T-helper 2 cell (primary cell): ENCODE results near the gene QPCT.
"Not testable (repeated sequence)": the region's sequence is repeated elsewhere in the genome, so short reads cannot be mapped to it uniquely, and the experiment has no call there.

Source experiments
- DNase-seq, 5 experiments: peaks; one replicate each; pipeline versions ENCODE4 v3.0.0 to v3.0.0-alpha.2; 2012 to 2022

Gene QPCT

GRCh38 chr2:37391711-37392110 lies 47.3 kb downstream of the QPCT start:
- DNase-seq, result no peak

GRCh38 chr2:37392428-37392827 lies 48.0 kb downstream of the QPCT start:
- DNase-seq, result no peak

GRCh38 chr2:37394263-37394662 lies 49.8 kb downstream of the QPCT start:
- DNase-seq, result no peak

GRCh38 chr2:37394796-37395555 lies 50.5 kb downstream of the QPCT start:
- no peak for DNase-seq

GRCh38 chr2:37396890-37397565 lies 52.6 kb downstream of the QPCT start:
- DNase-seq, result no peak

GRCh38 chr2:37398990-37399389 lies 54.6 kb downstream of the QPCT start:
- DNase-seq, result no peak

GRCh38 chr2:37400041-37400440 lies 55.6 kb downstream of the QPCT start:
- no peak for DNase-seq

- DNase-seq, result no peak
Measured at GRCh38 chr2:37402636-37403035, 58.2 kb downstream of the QPCT start.

- DNase-seq, result no peak
Measured at GRCh38 chr2:37405781-37406180, 61.4 kb downstream of the QPCT start.

- DNase-seq, result no peak
Measured at GRCh38 chr2:37412231-37412630, 67.8 kb downstream of the QPCT start.

- DNase-seq, result not testable (repeated sequence)
Measured at GRCh38 chr2:37413911-37414469, 69.6 kb downstream of the QPCT start.

- DNase-seq, result peak in 2 of 5 experiments; percentile 25 to 44
Measured at GRCh38 chr2:37414470-37414949, 70.1 kb downstream of the QPCT start.

GRCh38 chr2:37415128-37415820 lies 70.8 kb downstream of the QPCT start:
- DNase-seq, result peak in 1 of 5 experiments; percentile 4

GRCh38 chr2:37417321-37417720 lies 72.9 kb downstream of the QPCT start:
- no peak for DNase-seq

- no peak for DNase-seq
Measured at GRCh38 chr2:37418956-37419355, 74.5 kb downstream of the QPCT start.

GRCh38 chr2:37421686-37422085 lies 77.3 kb downstream of the QPCT start:
- DNase-seq, result no peak

- no peak for DNase-seq
Measured at GRCh38 chr2:37422816-37423215, 78.4 kb downstream of the QPCT start.
